ENCODE data around the gene FGF3. TPM values are rescaled to one million over a fixed set of nuclear protein-coding genes. Genes with fewer than 3 reads are reported as not detected.

FGF3 gene
- total and polyA plus RNA-seq, 5 experiments from 2014 or later: not detected

DNA sequence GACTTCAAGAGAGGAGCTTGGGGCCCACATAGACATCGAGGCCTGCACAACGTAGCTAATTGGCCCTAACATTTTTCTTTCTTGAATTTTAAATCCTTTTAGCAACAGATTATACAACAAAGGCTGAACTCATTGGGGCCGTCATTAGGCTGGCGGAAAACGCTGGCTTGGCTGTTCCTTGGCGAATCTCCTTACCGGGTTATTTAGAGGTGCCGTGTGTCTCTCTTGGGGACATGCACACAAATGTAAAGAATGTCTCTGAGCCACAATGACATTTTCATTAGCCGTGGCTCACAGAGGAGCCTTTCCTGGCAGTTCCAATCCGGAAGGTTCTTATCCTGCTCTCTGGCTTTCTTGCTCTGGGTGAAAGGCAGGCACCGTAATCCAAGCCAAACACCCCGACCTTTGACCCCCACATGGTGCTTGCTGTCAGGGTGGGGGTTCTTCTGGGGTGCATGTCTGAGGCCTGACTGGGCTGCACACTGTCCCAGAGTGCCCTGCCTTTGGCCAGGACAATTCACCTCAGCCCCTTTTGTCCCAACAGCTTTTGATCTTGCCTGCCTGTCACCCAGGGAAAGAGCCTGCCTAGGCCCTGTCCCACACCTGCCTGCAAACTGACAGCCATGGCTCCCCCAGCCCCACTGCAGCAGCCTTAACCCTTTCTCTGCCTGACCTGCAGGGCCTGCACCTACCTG is 9.2 kb upstream of the FGF3 start:
- Mint-ChIP-seq H3K27ac (no peak overlapping the region), H3K27me3 (peaks cover 8 to 35% (median 19%) of the 10 kb centered on the region in 5 donors), H3K36me3 (no peaks in the 10 kb centered on the region), H3K4me1 (peaks cover 0 to 2% (median 0%) of the 10 kb centered on the region in 4 donors), H3K9me3 (peaks cover 0 to 5% (median 0%) of the 10 kb centered on the region in 9 donors), H3K4me3 (no peak overlapping the region)
- DNase-seq (no peak), ATAC-seq (no peak)
- POLR2A ChIA-PET: interaction anchor here (0.6 kb wide), 1 partner anchor 127 kb away, joined by 8 read pairs; no protein-coding TSS in a partner anchor

DNA sequence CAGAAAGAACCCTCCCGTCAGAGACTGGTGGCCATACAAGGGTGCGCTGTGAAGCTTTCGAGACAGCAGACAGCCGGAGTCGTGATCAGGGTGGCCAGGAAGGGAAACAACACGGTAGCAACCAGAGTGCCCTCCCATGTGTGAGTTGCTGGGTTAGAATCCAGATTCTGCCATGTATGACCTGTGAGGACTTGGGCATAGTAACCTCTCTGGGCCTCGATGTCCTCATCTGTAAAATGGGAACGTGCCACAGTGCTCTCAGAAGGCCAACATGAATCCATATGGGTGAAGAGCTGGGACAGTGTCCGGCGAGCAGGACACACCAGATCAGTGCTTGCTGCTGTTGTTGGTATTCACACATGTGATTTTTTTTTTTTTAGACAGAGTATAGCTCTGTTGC is 7.6 kb upstream of the FGF3 start:
- Mint-ChIP-seq H3K27ac (no peak overlapping the region), H3K4me3 (no peak overlapping the region), H3K4me1 (peaks cover 0 to 2% (median 0%) of the 10 kb centered on the region in 4 donors), H3K9me3 (peaks cover 0 to 5% (median 0%) of the 10 kb centered on the region in 9 donors), H3K36me3 (no peaks in the 10 kb centered on the region), H3K27me3 (peaks cover 3 to 35% (median 20%) of the 10 kb centered on the region in 5 donors)
- POLR2A ChIA-PET: no interaction called here
- DNase-seq: no peak
- no peak for ATAC-seq

DNA sequence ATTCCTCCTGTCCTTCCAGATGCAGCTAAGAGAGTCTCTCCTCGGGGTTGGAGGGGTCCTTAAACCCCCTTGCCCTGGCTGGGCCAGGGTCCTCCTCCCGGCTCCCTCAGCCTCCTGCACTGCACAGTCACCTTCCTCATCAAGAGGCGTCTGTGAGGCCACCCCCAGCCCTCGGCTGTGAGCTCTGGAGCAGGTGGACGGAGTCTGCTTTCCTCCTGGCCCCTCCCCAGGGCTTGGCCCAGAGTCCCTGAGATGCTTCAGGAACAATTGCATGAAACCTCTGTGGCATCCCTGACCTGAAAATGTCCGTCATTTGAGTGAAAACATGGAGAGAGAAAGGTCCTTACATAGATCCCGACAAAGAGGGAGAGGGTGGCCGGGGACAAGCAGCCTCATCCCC is 6.7 kb upstream of the FGF3 start:
- ATAC-seq: no peak
- H3K27me3 Mint-ChIP-seq: peaks cover 2 to 35% (median 20%) of the 10 kb centered on the region in 5 donors
- H3K4me3 Mint-ChIP-seq: no peak overlapping the region
- H3K9me3 Mint-ChIP-seq: peaks cover 0 to 5% (median 0%) of the 10 kb centered on the region in 9 donors
- peaks cover 0 to 2% (median 0%) of the 10 kb centered on the region in 4 donors for H3K4me1 Mint-ChIP-seq
- H3K27ac Mint-ChIP-seq: no peak overlapping the region
- DNase-seq: peak in 1 of 10 donors; percentile 38
- POLR2A ChIA-PET: no interaction called here
- no peaks in the 10 kb centered on the region for H3K36me3 Mint-ChIP-seq

DNA sequence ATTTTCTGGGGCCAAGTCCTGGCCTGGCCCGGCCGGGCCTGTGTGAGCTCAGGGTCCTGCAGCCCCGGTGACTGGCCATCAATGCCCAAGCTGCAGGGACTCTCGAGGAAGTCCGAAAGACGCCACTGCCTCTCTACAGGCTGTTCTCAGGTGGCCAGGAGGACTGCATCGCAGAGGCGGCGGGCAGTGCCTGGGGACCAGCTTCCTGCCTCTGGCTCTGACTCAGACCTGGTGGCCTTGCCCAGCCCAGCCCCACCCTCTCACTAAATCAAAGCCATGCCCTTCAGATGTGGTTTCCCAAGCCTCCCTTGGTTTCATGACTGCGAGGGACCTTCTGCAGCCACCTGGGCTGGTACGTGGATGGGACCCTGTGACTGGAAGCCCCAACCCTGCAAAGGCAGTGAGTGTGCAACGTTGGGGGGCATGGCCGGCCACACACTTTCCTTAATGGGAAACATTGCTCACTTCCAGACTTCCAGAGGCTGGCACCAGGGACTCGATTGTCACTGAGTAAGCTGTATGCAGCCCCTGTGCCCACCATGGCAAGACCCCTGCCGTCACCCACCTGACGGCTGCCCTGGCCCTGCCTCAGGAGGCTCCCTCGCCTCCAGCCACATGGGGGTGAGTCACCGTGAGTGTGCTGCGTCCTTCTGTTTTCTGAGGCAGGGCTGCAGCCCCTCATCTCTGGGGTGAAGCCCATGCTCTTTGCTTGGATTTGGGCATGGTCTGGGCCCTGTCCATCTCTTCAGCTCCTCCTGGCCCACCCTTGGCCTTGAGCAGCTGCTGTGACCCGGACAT is 6.0 kb upstream of the FGF3 start:
- H3K27ac Mint-ChIP-seq: no peak overlapping the region
- H3K4me3 Mint-ChIP-seq: no peak overlapping the region
- H3K27me3 Mint-ChIP-seq: peaks cover 2 to 42% (median 20%) of the 10 kb centered on the region in 5 donors
- H3K36me3 Mint-ChIP-seq: no peaks in the 10 kb centered on the region
- ATAC-seq (no peak), DNase-seq (peak in 1 of 10 donors; percentile 48)
- POLR2A ChIA-PET: no interaction called here
- peaks cover 0 to 5% (median 0%) of the 10 kb centered on the region in 9 donors for H3K9me3 Mint-ChIP-seq
- H3K4me1 Mint-ChIP-seq: peaks cover 0 to 2% (median 0%) of the 10 kb centered on the region in 4 donors

DNA sequence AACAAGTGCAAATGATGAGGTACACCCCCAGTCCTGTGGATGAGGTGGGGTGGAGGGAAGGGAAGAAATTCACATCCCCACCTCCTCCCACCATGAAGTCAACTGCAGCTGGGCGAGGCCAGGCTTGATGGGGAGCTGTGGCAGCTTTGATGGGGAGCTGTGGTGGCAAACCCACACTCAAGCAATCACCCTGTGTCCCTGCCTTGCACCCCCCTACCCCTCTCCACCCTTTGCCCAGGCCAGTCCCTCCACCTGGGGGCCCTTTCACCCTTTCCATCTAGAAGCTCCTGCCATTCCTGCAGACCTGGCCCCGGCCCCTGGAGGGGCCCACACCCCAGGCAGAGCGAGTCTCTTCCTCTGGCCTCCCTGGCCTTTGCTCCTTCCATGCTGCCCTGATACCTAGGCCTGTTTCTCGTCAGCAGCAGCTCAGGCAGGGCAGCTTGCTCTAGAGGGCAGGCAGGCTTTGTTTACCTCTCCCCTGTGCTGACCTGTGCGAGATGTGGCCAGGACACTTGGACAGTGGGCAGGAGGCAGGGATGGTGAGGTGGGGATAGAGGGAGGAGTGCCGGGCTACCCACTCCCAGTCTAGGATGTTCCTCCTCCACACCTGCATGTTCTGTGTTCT is 4.5 kb upstream of the FGF3 start:
- Mint-ChIP-seq H3K27ac (no peak overlapping the region), H3K36me3 (no peaks in the 10 kb centered on the region)

DNA sequence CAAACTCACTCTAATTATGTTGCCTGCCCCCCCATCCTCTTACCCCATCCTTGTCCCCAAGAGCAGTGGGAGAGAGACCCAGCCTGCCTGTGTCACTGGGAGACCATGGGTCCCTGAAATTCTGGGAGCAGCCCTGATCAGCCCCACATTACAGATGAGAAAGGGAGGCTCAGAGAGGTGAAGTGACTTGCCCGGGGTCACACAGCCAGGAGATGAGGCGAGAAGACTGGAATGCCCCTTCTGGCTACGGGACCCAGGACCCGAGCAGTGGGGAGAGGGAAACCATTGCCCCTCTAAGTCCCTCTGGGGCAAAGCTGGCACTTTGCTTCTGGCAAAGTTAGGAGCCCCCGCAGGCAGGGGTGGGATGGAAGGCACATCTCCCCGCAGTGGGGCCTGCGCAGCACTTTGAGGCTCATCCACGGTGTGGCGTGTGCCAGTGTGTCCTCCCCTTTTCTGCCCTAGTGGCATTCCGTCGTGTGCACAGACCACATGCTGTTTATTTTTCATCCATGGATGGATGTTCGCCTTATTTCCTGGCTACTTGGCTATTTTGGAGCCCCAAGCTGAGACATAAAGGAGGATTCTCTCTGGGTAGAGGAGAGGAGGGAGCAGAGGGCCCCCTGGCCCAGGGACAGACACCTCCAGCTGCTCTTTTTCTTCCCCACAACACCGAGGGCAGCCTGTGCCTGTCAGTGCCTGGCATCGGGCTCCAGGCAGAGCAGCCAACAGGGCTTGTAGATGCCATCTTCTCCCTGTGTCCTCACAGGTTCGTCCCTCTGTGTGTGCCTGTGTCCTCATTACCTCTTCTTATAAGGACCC is 3.7 kb upstream of the FGF3 start:
- peaks cover 0 to 4% (median 0%) of the 10 kb centered on the region in 4 donors for H3K4me1 Mint-ChIP-seq
- H3K27me3 Mint-ChIP-seq: peaks cover 6 to 52% (median 25%) of the 10 kb centered on the region in 5 donors
- no peak for ATAC-seq
- H3K36me3 Mint-ChIP-seq: no peaks in the 10 kb centered on the region
- DNase-seq: no peak
- no peak overlapping the region for H3K27ac Mint-ChIP-seq
- H3K4me3 Mint-ChIP-seq: no peak overlapping the region
- POLR2A ChIA-PET: no interaction called here
- H3K9me3 Mint-ChIP-seq: peaks cover 0 to 5% (median 0%) of the 10 kb centered on the region in 9 donors

More for the DNA sequence above, 4.5 kb upstream of the FGF3 start:
- POLR2A ChIA-PET: no interaction called here
- Mint-ChIP-seq H3K4me1 (peaks cover 0 to 4% (median 0%) of the 10 kb centered on the region in 4 donors), H3K9me3 (peaks cover 0 to 5% (median 0%) of the 10 kb centered on the region in 9 donors), H3K4me3 (no peak overlapping the region), H3K27me3 (peaks cover 6 to 52% (median 25%) of the 10 kb centered on the region in 5 donors)
- no peak for ATAC-seq
- DNase-seq: peak in 1 of 10 donors; percentile 40

DNA sequence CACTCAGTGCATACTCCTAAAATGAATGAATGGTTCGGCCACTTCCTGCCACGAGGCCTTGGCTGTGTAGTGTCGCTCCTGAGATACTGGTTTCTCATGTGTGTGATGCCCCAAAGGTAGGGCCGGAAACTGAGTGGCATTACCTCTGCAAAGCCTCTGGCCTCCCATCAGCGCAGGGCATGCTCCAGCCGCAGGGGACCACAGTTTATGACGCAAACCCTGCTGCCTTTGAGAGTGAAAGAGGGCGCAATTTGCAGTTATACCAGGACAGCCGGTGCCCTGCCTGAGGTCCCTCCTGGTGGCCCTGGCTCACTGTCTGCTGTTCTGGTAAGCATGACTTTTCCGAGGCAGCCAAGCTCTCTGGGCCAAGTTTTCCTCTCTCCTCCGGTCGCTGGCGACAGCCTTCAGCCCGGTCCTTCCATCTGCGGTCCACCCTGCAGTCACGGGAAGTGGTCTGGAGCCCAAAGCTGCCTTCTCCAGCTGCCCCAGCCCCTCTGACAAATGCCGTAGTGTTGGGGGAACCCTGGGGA is 2.4 kb upstream of the FGF3 start:
- peak in 1 of 10 donors; percentile 52 for DNase-seq
- no peak for ATAC-seq
- peaks cover 0 to 4% (median 0%) of the 10 kb centered on the region in 4 donors for H3K4me1 Mint-ChIP-seq
- POLR2A ChIA-PET: no interaction called here
- H3K27ac Mint-ChIP-seq: no peak overlapping the region
- H3K27me3 Mint-ChIP-seq: peaks cover 6 to 55% (median 27%) of the 10 kb centered on the region in 5 donors
- H3K36me3 Mint-ChIP-seq: no peaks in the 10 kb centered on the region
- H3K4me3 Mint-ChIP-seq: no peak overlapping the region
- H3K9me3 Mint-ChIP-seq: peaks cover 0 to 4% (median 0%) of the 10 kb centered on the region in 9 donors

DNA sequence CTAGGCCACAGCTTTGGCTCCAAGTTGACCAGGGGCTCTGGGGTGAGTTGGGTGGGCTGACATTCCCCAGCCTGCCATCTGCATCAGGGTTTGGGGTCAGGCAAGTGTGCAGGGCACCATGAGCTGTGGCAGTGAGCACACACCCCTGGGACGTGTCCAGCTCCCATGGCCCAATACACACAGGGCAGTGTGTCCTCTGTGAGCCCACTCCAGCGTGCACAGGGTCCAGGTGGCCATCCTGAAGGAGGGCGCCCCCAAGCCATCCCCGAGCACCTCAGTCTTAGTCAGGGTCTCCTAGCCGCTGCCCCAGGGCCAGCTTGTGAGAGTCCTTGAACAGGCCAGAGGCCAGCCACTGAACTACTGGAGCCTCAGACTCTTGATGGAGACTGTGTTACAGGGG is 1.2 kb upstream of the FGF3 start:
- peaks cover 0 to 2% (median 0%) of the 10 kb centered on the region in 4 donors for H3K4me1 Mint-ChIP-seq
- DNase-seq (no peak), ATAC-seq (no peak)
- H3K36me3 Mint-ChIP-seq: no peaks in the 10 kb centered on the region
- no peak overlapping the region for H3K4me3 Mint-ChIP-seq
- no peaks in the 10 kb centered on the region for H3K9me3 Mint-ChIP-seq
- no peak overlapping the region for H3K27ac Mint-ChIP-seq
- H3K27me3 Mint-ChIP-seq: peaks cover 10 to 55% (median 29%) of the 10 kb centered on the region in 5 donors
- POLR2A ChIA-PET: no interaction called here

DNA sequence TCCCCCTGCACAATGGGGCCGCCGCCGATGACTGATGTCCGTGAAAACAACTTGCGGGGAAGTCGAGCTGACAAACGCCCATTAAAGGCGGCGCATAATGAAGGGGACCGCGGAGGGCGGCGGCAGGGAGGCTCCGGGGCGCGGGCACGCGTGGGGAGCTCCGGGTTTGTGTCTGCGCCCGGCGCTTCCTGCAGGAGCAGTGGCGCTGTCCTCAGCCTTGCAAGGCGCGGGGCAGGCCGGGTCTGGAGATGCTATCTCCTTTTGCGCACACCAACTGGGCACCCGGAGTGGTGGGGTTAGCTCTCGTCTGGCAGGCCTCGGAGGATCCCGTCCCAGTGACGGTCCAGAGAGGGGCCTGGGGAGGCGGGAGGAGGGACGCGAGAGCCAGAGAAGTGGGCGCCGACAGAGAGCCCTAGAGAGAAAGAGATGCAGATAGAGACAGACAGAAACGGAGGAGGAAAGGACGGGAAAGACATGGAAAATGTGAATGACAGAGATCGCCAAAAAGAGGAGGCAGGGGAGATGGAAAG is 390 bp upstream of the FGF3 start:
- Mint-ChIP-seq H3K36me3 (no peaks in the 10 kb centered on the region), H3K9me3 (no peaks in the 10 kb centered on the region), H3K4me3 (no peak overlapping the region), H3K4me1 (peaks cover 0 to 2% (median 0%) of the 10 kb centered on the region in 4 donors), H3K27me3 (peaks cover 10 to 60% (median 33%) of the 10 kb centered on the region in 5 donors), H3K27ac (no peak overlapping the region)
- ATAC-seq (no peak), DNase-seq (peak in 1 of 10 donors; percentile 52)
- POLR2A ChIA-PET: no interaction called here

DNA sequence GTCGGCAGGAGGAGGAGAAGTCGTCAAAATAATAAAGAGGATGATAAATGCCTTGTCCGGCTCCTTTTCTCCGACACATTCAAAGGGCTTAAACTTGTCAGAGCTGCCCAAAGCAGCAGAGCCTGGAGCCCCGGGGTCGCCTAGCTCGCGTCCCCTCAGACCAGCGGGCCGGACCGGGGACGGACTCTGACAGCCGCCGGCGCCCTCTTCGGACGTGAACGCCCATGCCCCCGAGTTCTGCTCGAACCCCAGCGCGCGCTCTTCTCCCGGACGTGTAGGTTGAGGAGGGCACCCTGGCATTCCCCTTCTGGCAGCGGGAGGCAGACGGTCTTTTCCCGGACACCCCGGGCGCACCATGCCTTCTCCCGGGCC is 999 bp downstream of the FGF3 start:
- Mint-ChIP-seq H3K4me3 (no peak overlapping the region), H3K27ac (no peak overlapping the region), H3K27me3 (peaks cover 12 to 69% (median 40%) of the 10 kb centered on the region in 5 donors), H3K4me1 (peaks cover 0 to 6% (median 0%) of the 10 kb centered on the region in 4 donors), H3K36me3 (no peaks in the 10 kb centered on the region), H3K9me3 (peaks cover 0 to 3% (median 0%) of the 10 kb centered on the region in 9 donors)
- POLR2A ChIA-PET: no interaction called here
- no peak for DNase-seq
- ATAC-seq: no peak

DNA sequence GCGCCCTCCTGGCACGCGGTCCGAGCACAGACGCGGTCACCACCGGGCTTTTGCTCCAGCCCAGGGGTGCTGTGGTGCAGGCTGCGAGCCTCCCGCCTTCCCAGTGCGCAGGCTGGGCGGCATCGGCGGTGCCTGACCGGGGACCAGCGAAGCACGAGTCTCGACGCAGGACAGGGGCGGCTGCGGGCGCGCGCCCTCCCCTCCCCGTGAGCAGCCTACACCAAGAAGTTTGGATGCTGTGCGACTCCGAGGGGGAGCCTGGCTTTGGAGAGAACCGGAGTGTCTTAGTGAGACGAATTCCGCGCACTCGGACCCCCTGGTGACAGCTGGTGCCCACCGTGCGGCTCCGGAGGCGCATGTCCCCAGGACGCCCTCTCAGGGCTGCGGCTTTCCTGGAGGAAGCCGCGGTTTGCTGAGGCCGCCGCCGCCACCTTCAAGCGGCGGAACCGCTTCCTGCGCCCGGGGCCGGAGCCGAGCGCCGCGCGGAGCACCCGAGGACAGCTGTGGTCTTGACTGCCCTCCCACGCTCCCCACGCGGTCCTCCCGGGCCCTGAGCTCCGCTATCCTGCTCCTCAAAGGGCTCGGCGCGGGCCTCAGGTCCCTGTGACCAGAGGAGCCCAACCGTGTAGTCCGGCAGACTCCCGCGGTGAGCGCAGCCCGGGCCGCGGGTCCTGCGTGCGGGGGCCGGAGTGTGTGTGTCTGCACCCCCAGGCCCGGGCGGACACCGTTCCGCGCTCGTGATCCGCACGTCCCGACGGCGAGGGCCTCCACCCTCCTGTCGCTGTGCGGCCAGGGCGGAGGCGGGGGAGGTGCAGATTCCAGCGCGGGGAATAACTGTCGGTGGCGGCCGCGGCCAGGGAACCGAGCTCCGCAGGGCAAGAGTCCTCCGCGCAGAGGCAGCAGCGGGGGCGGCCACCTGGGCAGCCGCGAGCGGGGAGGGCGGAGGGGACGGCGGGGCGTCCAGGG is 1.7 kb downstream of the FGF3 start:
- POLR2A ChIA-PET: no interaction called here
- ATAC-seq (no peak), DNase-seq (peak in 1 of 10 donors; percentile 37)
- Mint-ChIP-seq H3K4me3 (no peak overlapping the region), H3K4me1 (peaks cover 0 to 6% (median 0%) of the 10 kb centered on the region in 4 donors), H3K27me3 (peaks cover 11 to 69% (median 38%) of the 10 kb centered on the region in 5 donors), H3K36me3 (no peaks in the 10 kb centered on the region), H3K9me3 (peaks cover 0 to 3% (median 0%) of the 10 kb centered on the region in 9 donors), H3K27ac (no peak overlapping the region)

Measured in naive thymus-derived CD8-positive, alpha-beta T cell (primary cell).